Measurements from ENCODE around the gene S100A16. TPM values are rescaled to one million over a fixed set of nuclear protein-coding genes. Genes with fewer than 3 reads are reported as not detected.

The S100A16 gene
- polyA plus RNA-seq, 3 donors, result 91.9 to 107 (median 106) TPM

- DNase-seq (ENCODE audit: extremely low read depth in 1 of 11, low read depth in 9 of 11, low spot score in 4 of 11), result no peak
Measured at GRCh38 chr1:153560771-153561465, 52.0 kb downstream of the S100A16 start.

- DNase-seq (ENCODE audit: extremely low read depth in 1 of 11, low read depth in 9 of 11, low spot score in 4 of 11), result no peak
Measured at GRCh38 chr1:153560241-153560640, 52.7 kb downstream of the S100A16 start.

DNA sequence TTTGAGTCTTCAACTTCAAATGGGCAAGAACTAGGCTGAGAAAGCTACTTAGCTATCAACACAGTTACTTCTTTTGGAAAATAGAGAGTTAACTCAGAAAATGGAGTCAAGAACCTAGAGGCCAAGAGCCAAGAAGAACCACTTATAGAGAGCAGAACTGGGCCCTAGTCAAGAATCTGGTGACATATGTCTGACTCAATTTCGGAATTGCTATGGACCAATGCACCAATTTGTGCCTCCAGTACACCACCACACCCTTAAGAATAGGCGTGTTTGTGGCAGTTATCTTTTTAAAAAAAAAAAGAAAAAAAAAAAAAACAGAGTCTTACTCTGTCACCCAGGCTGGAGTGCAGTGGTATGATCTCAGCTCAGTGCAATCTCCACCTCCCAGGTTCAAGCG, 55.1 kb downstream of the S100A16 start:
- no peak for DNase-seq (ENCODE audit: extremely low read depth in 1 of 11, low read depth in 9 of 11, low spot score in 4 of 11)

Other genes starting within 250 kb of the S100A16 start
- gene S100A12, start 237.5 kb downstream of the S100A16 start, polyA plus RNA-seq (ENCODE audit: insufficient read length in 3 of 3), result 1 to 10 TPM; 1.3 to 2.6 (median 2.4) TPM
- 10 to 100 TPM in 2 of 3 donors, 1 to 10 TPM in 1; 9.8 to 24.0 (median 20.8) TPM for gene S100A8, start 222.1 kb downstream of the S100A16 start, polyA plus RNA-seq (ENCODE audit: insufficient read length in 3 of 3)
- gene S100A7A, start 196.6 kb downstream of the S100A16 start, polyA plus RNA-seq (ENCODE audit: insufficient read length in 3 of 3), result not detected
- under 1 TPM; 0.56 to 0.65 (median 0.61) TPM for gene S100A7, start 152.5 kb downstream of the S100A16 start, polyA plus RNA-seq (ENCODE audit: insufficient read length in 3 of 3)
- 100 to 1,000 TPM; 182 to 242 (median 198) TPM for gene S100A6, start 77.1 kb downstream of the S100A16 start, polyA plus RNA-seq (ENCODE audit: insufficient read length in 3 of 3)
- 1 to 10 TPM in 2 of 3 donors, under 1 TPM in 1; 0.85 to 1.3 (median 1.2) TPM for gene S100A5, start 72.2 kb downstream of the S100A16 start, polyA plus RNA-seq (ENCODE audit: insufficient read length in 3 of 3)
- gene S100A4, start 67.3 kb downstream of the S100A16 start, polyA plus RNA-seq (ENCODE audit: insufficient read length in 3 of 3), result 10 to 100 TPM; 31.8 to 32.4 (median 32.1) TPM
- under 1 TPM in 2 of 3 donors, not detected in 1; 0.32 to 0.57 TPM for gene S100A3, start 63.9 kb downstream of the S100A16 start, polyA plus RNA-seq (ENCODE audit: insufficient read length in 3 of 3)
- 1 to 10 TPM; 3.8 to 9.8 (median 4.1) TPM for gene S100A2, start 47.3 kb downstream of the S100A16 start, polyA plus RNA-seq (ENCODE audit: insufficient read length in 3 of 3)
- gene S100A14, start 3.2 kb upstream of the S100A16 start, polyA plus RNA-seq (ENCODE audit: insufficient read length in 3 of 3), result 10 to 100 TPM; 16.9 to 22.1 (median 17.3) TPM
- 100 to 1,000 TPM; 143 to 162 (median 159) TPM for gene S100A13, start 14.4 kb upstream of the S100A16 start, polyA plus RNA-seq (ENCODE audit: insufficient read length in 3 of 3)
- 10 to 100 TPM; 21.9 to 29.8 (median 23.3) TPM for gene S100A1, start 15.3 kb upstream of the S100A16 start, polyA plus RNA-seq (ENCODE audit: insufficient read length in 3 of 3)
- gene CHTOP, start 20.9 kb upstream of the S100A16 start, polyA plus RNA-seq (ENCODE audit: insufficient read length in 3 of 3), result 100 to 1,000 TPM; 121 to 142 (median 124) TPM
- 10 to 100 TPM; 49.4 to 56.0 (median 53.9) TPM for gene SNAPIN, start 45.6 kb upstream of the S100A16 start, polyA plus RNA-seq (ENCODE audit: insufficient read length in 3 of 3)
- 100 to 1,000 TPM; 240 to 334 (median 322) TPM for gene ILF2, start 57.9 kb upstream of the S100A16 start, polyA plus RNA-seq (ENCODE audit: insufficient read length in 3 of 3)
- 10 to 100 TPM; 61.2 to 74.4 (median 73.8) TPM for gene NPR1, start 65.6 kb upstream of the S100A16 start, polyA plus RNA-seq (ENCODE audit: insufficient read length in 3 of 3)
- 100 to 1,000 TPM; 105 to 155 (median 107) TPM for gene INTS3, start 114.9 kb upstream of the S100A16 start, polyA plus RNA-seq (ENCODE audit: insufficient read length in 3 of 3)
- 10 to 100 TPM; 35.4 to 43.3 (median 40.5) TPM for gene SLC27A3, start 162.3 kb upstream of the S100A16 start, polyA plus RNA-seq (ENCODE audit: insufficient read length in 3 of 3)